T-helper 1 cell treated with Interleukin-12 subunit alpha and Interleukin-12 subunit beta and Interleukin-4 antibody, amounts not matched to agents 30 μg/mL and 1 μg/mL, for 36 hours (primary cell): ENCODE data around the gene THEM5.
A peak's percentile ranks its signal among the peaks of the same experiment; 100 is the strongest.

Experiments
- H3K27ac Mint-ChIP-seq: one replicate; pipeline ENCODE4 v1.8.0; 2021; ENCODE audit warnings: mild to moderate bottlenecking, mixed read lengths
- H3K27me3 Mint-ChIP-seq: one replicate; pipeline ENCODE4 v1.8.0; 2021; ENCODE audit warnings: low read depth, mixed read lengths
- H3K36me3 Mint-ChIP-seq: one replicate; pipeline ENCODE4 v1.8.0; 2021; ENCODE audit warnings: low read depth, mixed read lengths
- H3K4me1 Mint-ChIP-seq: one replicate; pipeline ENCODE4 v1.8.0; 2021; ENCODE audit warnings: low read depth, mixed read lengths
- H3K4me3 Mint-ChIP-seq: one replicate; pipeline ENCODE4 v1.8.0; 2021; ENCODE audit warnings: mild to moderate bottlenecking, moderate library complexity, mixed read lengths
- H3K9me3 Mint-ChIP-seq: one replicate; pipeline ENCODE4 v1.8.0; 2021; ENCODE audit warnings: mixed read lengths

Gene THEM5

GRCh38 chr1:151839457-151840403 is 13.8 kb downstream of the THEM5 start, which contains the start of gene C2CD4D:
Gene C2CD4D (minus strand): TSS chr1:151839820. CDS start chr1:151838989, 831 bp downstream.
- H3K9me3 Mint-ChIP-seq, result no peaks in the 10 kb centered on the region
- H3K27ac Mint-ChIP-seq, result peak within 1 kb of the TSS; percentile 82
- H3K4me1 Mint-ChIP-seq, result peaks cover 34% of the 10 kb centered on the region
- no peaks in the 10 kb centered on the region for H3K27me3 Mint-ChIP-seq
- peak within 1 kb of the TSS; percentile 78 for H3K4me3 Mint-ChIP-seq
- peaks cover 2% of the 10 kb centered on the region for H3K36me3 Mint-ChIP-seq

GRCh38 chr1:151839082-151839412 is 14.5 kb downstream of the THEM5 start:
- H3K27me3 Mint-ChIP-seq, result no peaks in the 10 kb centered on the region
- no peaks in the 10 kb centered on the region for H3K9me3 Mint-ChIP-seq
- H3K4me1 Mint-ChIP-seq, result peaks cover 33% of the 10 kb centered on the region
- peak overlapping the region; percentile 78 for H3K4me3 Mint-ChIP-seq
- peaks cover 2% of the 10 kb centered on the region for H3K36me3 Mint-ChIP-seq
- peak overlapping the region; percentile 82 for H3K27ac Mint-ChIP-seq

- Mint-ChIP-seq H3K36me3 (peaks cover 2% of the 10 kb centered on the region), H3K4me1 (peaks cover 39% of the 10 kb centered on the region), H3K27ac (peak overlapping the region; percentile 82)
Observed at GRCh38 chr1:151838222-151839081, 15.1 kb downstream of the THEM5 start.

GRCh38 chr1:151837884-151838221 is 15.7 kb downstream of the THEM5 start:
- H3K4me1 Mint-ChIP-seq, result peaks cover 43% of the 10 kb centered on the region
- peak overlapping the region; percentile 68 for H3K4me3 Mint-ChIP-seq
- H3K36me3 Mint-ChIP-seq, result peaks cover 2% of the 10 kb centered on the region
- peak overlapping the region; percentile 69 for H3K27ac Mint-ChIP-seq
- no peaks in the 10 kb centered on the region for H3K27me3 Mint-ChIP-seq
- H3K9me3 Mint-ChIP-seq, result no peaks in the 10 kb centered on the region

More at GRCh38 chr1:151838222-151839081, 15.1 kb downstream of the THEM5 start:
- peak overlapping the region; percentile 78 for H3K4me3 Mint-ChIP-seq
- H3K9me3 Mint-ChIP-seq, result no peaks in the 10 kb centered on the region
- no peaks in the 10 kb centered on the region for H3K27me3 Mint-ChIP-seq

GRCh38 chr1:151837197-151837596 is 16.3 kb downstream of the THEM5 start:
- peaks cover 2% of the 10 kb centered on the region for H3K36me3 Mint-ChIP-seq
- no peaks in the 10 kb centered on the region for H3K27me3 Mint-ChIP-seq
- peaks cover 47% of the 10 kb centered on the region for H3K4me1 Mint-ChIP-seq
- no peaks in the 10 kb centered on the region for H3K9me3 Mint-ChIP-seq
- peak overlapping the region; percentile 68 for H3K4me3 Mint-ChIP-seq
- peak overlapping the region; percentile 69 for H3K27ac Mint-ChIP-seq

- H3K27ac Mint-ChIP-seq, result no peak overlapping the region
- no peak overlapping the region for H3K4me3 Mint-ChIP-seq
- no peaks in the 10 kb centered on the region for H3K9me3 Mint-ChIP-seq
- no peaks in the 10 kb centered on the region for H3K27me3 Mint-ChIP-seq
- peaks cover 2% of the 10 kb centered on the region for H3K36me3 Mint-ChIP-seq
- H3K4me1 Mint-ChIP-seq, result peaks cover 48% of the 10 kb centered on the region
Observed at GRCh38 chr1:151835596-151835995, 17.9 kb downstream of the THEM5 start.

- no peaks in the 10 kb centered on the region for H3K27me3 Mint-ChIP-seq
- no peak overlapping the region for H3K4me3 Mint-ChIP-seq
- peaks cover 53% of the 10 kb centered on the region for H3K4me1 Mint-ChIP-seq
- peaks cover 2% of the 10 kb centered on the region for H3K36me3 Mint-ChIP-seq
- H3K27ac Mint-ChIP-seq, result no peak overlapping the region
- H3K9me3 Mint-ChIP-seq, result no peaks in the 10 kb centered on the region
Observed at GRCh38 chr1:151834239-151834638, 19.3 kb downstream of the THEM5 start.

GRCh38 chr1:151833172-151833900 is 20.2 kb downstream of the THEM5 start:
- H3K27me3 Mint-ChIP-seq, result no peaks in the 10 kb centered on the region
- peaks cover 2% of the 10 kb centered on the region for H3K36me3 Mint-ChIP-seq
- no peaks in the 10 kb centered on the region for H3K9me3 Mint-ChIP-seq
- peak overlapping the region; percentile 47 for H3K4me3 Mint-ChIP-seq
- peak overlapping the region; percentile 43 for H3K27ac Mint-ChIP-seq
- H3K4me1 Mint-ChIP-seq, result peaks cover 57% of the 10 kb centered on the region

- H3K27ac Mint-ChIP-seq, result peak overlapping the region; percentile 42
Observed at GRCh38 chr1:151832318-151832980, 21.1 kb downstream of the THEM5 start.

GRCh38 chr1:151831605-151832004 is 21.9 kb downstream of the THEM5 start, which contains the start of gene RORC:
Gene RORC (minus strand): TSS chr1:151831802. CDS start chr1:151831764, 38 bp downstream.
- Mint-ChIP-seq H3K27ac (peak within 1 kb of the TSS; percentile 91), H3K27me3 (no peaks in the 10 kb centered on the region), H3K9me3 (no peaks in the 10 kb centered on the region), H3K36me3 (peaks cover 2% of the 10 kb centered on the region), H3K4me1 (peaks cover 52% of the 10 kb centered on the region), H3K4me3 (peak within 1 kb of the TSS; percentile 15)

More at GRCh38 chr1:151832318-151832980, 21.1 kb downstream of the THEM5 start:
- H3K4me1 Mint-ChIP-seq, result peaks cover 58% of the 10 kb centered on the region
- no peak overlapping the region for H3K4me3 Mint-ChIP-seq
- H3K9me3 Mint-ChIP-seq, result no peaks in the 10 kb centered on the region
- H3K36me3 Mint-ChIP-seq, result peaks cover 2% of the 10 kb centered on the region
- no peaks in the 10 kb centered on the region for H3K27me3 Mint-ChIP-seq

- Mint-ChIP-seq H3K9me3 (no peaks in the 10 kb centered on the region), H3K4me1 (peaks cover 51% of the 10 kb centered on the region), H3K27ac (peak overlapping the region; percentile 83), H3K27me3 (no peaks in the 10 kb centered on the region), H3K36me3 (no peaks in the 10 kb centered on the region), H3K4me3 (peak overlapping the region; percentile 15)
Observed at GRCh38 chr1:151831256-151831591, 22.3 kb downstream of the THEM5 start.

GRCh38 chr1:151830055-151830454 is 23.5 kb downstream of the THEM5 start:
- H3K4me1 Mint-ChIP-seq, result peaks cover 53% of the 10 kb centered on the region
- H3K27ac Mint-ChIP-seq, result peak overlapping the region; percentile 91
- no peaks in the 10 kb centered on the region for H3K27me3 Mint-ChIP-seq
- no peaks in the 10 kb centered on the region for H3K9me3 Mint-ChIP-seq
- H3K36me3 Mint-ChIP-seq, result no peaks in the 10 kb centered on the region
- peak overlapping the region; percentile 75 for H3K4me3 Mint-ChIP-seq

- Mint-ChIP-seq H3K27ac (peak overlapping the region; percentile 91), H3K4me3 (peak overlapping the region; percentile 75), H3K9me3 (no peaks in the 10 kb centered on the region), H3K4me1 (peaks cover 53% of the 10 kb centered on the region), H3K27me3 (no peaks in the 10 kb centered on the region), H3K36me3 (no peaks in the 10 kb centered on the region)
Observed at GRCh38 chr1:151829352-151830046, 24.0 kb downstream of the THEM5 start.
